Measurements from ENCODE around the gene FAM50B.

FAM50B gene

DNA sequence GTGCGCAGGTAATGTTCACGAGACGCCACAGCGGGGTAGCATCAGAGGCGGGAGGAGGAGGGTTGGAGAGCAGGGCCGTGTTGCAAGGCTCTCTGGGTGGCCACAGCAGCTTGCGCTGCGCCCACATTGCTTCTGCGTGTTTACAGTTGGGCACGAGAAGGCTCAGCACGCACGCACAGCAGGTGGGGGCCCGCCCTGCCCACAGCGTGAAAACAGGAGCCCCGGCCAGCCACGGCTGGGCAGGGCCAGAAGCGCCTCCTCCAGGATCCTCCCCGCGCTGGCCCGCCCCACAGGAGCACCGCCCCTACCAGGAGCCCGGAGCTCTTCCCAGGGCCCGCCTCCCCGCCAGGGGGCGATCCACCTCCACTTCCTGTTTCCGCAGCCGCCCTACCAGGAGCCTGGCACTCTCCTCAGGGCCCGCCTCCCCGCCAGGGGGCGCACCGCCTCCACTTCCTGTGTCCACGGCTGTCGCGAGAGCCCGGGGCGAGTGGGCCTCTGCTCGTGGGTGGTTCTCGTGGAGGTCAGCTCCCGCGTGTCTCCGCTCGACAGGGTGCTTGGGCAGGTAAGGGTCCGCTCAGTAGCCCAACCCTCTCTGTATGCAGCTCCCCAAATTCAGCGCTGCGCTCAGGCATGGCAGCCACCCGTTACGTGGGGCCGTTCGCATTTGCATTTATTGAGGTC, at the start of gene FAM50B:
Gene FAM50B (plus strand): TSS at position 449 of the 681 bp plus-strand sequence. CDS start 439 bp downstream, outside the sequence.
- TF ChIP-seq, protein P1, sequence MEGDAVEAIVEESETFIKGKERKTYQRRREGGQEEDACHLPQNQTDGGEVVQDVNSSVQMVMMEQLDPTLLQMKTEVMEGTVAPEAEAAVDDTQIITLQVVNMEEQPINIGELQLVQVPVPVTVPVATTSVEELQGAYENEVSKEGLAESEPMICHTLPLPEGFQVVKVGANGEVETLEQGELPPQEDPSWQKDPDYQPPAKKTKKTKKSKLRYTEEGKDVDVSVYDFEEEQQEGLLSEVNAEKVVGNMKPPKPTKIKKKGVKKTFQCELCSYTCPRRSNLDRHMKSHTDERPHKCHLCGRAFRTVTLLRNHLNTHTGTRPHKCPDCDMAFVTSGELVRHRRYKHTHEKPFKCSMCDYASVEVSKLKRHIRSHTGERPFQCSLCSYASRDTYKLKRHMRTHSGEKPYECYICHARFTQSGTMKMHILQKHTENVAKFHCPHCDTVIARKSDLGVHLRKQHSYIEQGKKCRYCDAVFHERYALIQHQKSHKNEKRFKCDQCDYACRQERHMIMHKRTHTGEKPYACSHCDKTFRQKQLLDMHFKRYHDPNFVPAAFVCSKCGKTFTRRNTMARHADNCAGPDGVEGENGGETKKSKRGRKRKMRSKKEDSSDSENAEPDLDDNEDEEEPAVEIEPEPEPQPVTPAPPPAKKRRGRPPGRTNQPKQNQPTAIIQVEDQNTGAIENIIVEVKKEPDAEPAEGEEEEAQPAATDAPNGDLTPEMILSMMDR (IDR thresholded peaks at IDR 0.05) = peak; percentile 67

- TF ChIP-seq, protein P1 (IDR thresholded peaks at IDR 0.05) = no peak
These were observed 49.5 kb upstream of the FAM50B start for GRCh38 chr6:3799719-3800118.

GRCh38 chr6:3800850-3801591, 48.2 kb upstream of the FAM50B start:
- TF ChIP-seq, protein P1 (IDR thresholded peaks at IDR 0.05) = no peak

DNA sequence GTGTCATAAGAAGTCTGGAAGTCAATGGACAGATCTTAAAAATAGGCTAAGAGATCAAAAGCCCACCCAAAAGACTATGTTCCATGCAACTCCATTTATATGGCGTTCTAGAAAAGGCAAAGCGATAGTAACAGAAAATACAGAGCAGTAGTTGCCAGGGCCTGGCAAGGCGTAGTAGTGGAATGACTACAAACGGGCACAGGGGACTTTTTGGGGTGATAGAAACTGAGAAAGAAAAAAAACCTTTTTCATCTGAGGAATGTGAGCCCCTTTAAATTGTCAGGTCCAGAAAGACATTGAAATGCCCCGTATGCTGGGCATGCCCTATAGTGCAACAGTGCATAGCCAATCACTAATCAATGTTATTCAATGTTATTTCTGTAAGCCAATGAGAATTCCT, 47.2 kb upstream of the FAM50B start:
- TF ChIP-seq, protein P1 (IDR thresholded peaks at IDR 0.05) = no peak

DNA sequence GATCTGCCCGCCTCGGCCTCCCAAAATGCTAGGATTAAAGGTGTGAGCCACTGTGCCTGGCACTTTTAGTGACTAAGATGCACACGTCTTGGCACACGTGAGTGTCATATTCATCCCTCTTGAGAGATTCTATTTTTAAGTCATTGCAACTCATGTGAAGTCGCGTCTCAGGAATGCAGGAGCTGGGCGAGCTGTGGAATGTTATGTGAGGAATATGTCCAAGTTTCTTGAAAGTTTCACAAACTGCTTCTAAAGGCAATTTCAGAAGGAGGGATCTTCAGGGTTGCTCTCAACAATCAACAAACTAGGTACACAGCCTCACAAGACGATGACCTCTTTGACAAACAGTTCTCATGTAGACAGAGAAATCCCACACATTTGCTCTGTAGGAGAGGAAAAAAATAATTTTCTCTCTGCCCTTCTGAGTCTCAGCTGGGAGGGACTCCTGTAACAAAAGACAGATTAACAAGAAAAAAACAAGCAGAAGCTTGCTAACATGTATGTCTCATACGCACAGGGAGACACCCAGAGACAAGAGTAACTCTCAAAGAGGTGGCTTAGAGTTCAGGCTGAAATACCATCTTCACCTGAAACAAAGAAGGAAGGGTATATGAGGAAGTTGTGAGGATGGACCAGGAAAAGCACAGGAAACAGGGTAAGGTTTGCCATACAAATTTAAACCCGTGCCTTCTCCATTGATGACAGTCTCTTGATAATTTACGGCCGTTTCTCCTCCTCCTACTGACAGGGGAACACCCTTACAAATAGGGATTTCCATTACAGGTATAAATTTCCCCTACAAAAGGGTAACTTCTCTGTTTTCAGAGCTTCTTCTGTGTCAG, 45.3 kb upstream of the FAM50B start:
- TF ChIP-seq, protein P1 (IDR thresholded peaks at IDR 0.05) = no peak

DNA sequence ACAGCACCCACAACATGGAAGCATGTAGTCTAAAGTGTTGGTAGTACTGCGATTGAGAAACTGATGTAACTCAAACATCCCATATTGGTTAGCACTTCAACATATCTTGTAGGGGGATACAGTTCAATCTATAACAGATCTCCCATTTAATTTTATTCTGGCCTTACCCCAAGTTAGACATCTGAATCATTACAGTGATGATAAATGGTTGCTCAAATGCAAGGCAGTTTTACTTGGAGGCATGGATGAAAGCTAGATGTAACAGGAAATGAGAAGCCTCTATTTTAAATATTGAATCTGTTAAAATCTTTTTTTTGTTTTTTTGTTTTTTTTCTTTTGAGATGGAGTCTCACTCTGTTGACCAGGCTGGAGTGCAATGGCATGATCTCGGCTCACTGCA, 44.2 kb upstream of the FAM50B start:
- TF ChIP-seq, protein P1 (IDR thresholded peaks at IDR 0.05) = no peak

- TF ChIP-seq, protein P1 (IDR thresholded peaks at IDR 0.05) = no peak
These were observed 43.6 kb upstream of the FAM50B start for GRCh38 chr6:3805448-3806123.

Data from LNCAP (cell line).